NCI-H82 treated with DMSO at 0.1 percent for 48 hours (cell line): Measurements from ENCODE around the gene RAPH1.

Experiments used
- DNase-seq: peaks from one replicate; lab custom pipeline; 2025; ENCODE audit not compliant: unreplicated experiment; lab: John Stamatoyannopoulos, UW

RAPH1 gene

DNA sequence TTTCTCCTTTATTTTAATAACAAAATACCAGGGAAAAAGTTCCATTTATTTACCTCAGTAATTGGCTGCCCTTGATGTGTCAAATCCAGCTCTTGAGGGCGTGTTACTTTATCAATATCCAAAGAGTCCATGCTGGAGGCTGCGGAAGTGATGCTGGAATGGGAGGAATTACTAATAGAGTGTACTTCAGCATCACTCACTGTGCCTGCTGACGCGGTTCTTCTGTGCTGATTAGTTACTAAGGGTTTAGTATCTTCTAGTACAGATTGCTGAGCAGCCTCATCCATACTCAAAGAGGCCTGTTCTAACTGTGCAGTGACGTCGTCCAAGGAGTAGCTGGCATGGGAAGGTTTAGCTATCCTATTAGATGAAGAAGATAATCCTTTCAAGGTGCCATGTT lies 45.6 kb downstream of the RAPH1 start:
- DNase-seq = no peak

DNA sequence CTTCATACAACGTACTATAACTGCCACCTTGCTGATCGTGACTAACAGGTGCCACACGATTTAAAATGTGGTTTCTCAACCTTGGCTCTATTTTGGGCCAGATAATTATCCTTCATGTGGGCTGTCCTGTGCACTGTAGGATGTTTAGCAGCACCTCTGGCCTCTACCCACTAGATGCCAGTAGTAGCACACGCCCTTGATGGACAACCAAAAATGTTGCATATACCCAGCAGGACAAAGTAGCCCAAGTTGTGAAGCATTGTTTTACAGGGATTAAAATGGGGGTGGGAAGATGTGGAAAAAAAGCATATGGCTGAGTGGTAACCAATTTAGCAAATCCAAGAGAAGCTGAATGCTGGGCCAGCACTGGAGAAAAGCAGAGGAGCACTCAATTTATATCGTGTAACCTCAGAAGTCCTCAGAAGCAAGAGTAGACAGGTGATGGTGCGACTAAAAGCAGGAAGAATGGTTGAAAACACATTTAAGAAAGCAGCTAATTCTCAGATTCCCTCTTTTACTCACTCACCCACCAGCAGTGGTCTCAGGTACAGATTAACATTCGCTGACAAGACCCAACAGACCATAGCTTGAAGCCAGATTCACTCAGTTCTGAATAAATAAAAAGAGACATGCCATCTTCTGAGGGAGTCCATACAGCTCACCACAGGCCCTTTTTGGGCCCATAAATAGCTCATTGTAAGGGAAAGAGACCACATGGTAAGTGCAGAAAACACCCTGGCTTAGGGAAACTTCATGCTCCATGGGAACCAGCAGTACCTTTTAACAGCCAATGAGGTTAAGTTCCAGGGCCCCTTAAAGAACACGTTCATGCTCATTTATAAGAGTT lies 50.6 kb downstream of the RAPH1 start:
- DNase-seq = no peak

DNA sequence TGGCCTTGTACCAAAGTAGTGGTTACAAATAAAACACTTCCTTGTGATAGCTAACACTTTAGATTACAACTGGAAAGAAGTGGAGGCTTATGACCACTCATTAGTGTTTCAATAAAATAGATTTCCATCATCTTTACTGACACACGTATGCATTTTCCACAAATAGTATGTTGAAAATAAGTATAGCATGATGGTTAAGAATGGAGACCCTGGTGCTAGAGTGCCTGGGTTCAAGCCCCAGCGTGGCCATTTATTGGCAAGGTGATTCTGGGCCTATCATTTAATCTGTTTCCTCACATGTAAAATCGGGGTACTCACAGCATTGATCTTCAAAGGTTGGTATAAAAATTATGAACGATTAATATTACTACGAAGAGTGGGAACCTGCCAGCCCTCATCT lies 54.5 kb downstream of the RAPH1 start:
- DNase-seq = no peak

DNA sequence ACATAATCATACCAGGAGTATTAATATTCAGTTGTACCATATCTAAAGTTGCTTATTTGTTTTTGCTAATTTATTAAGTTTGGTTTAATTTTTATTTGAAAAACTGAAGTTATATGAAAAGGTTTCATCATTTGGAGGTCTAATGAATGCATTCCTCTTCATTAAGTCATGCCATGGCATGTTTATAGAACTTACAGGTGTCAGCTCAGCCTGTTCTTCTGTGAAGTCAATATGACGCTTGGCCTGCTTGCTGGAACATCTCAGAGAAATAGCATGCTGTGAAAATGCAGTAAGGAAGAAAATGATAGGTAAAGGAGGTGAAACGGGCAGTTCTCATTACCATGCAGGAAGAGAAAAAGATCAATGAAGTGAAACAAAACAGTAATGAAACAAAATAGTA lies 58.2 kb downstream of the RAPH1 start:
- DNase-seq = no peak

DNA sequence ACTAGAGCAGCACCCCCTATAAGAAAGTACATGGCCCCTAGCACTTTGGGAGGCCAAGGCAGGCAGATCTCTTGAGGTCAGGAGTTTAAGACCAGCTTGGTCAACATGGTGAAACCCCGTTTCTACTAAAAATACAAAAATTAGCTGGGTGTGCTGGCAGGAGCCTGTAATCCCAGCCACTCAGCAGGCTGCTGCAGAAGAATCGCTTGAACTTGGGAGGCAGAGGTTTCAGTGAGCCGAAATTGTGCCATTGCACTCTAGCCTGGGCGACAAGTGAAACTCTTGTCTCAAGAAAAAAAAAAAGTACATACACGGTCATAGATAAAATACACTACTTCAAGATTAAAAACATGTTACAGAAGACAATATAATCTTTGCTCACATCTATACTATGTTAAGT lies 63.8 kb downstream of the RAPH1 start:
- no peak for DNase-seq

DNA sequence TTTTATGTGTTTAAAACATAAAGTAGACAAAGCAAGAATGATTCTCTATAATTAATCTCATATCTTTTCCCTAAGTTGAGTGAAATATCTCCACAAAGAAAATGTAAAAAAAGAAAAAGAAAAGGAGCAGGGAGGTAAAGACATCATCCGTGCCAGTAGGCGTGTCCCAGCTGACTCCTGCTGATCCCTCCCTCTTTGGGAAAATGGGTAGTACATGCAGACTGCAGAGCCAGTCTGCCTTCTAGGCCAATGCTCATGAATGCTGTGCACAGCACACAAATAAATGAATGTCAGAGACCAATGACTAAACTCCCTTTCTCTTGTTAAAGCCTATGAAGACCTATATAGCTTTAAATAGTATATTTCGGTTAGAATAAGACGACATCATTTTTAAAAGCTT lies 64.7 kb downstream of the RAPH1 start:
- no peak for DNase-seq

DNA sequence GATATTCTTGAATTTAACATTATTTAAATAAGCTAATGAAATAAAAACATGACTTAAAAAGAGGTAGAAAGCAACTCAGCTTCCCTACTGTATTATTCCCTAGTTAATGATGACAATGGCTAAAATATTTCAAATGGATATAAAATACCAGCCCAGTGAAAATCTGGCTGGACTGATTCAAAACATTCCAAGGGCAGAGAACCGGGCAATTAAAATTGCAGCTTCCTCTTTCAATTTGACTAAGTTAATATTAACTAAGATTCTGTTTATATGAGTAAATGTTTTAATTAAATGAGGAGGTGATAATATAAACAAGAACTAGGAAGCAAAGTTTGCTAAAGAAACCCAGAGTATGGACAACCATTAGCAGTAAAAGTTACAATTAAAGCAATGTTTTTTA lies 65.6 kb downstream of the RAPH1 start:
- no peak for DNase-seq

DNA sequence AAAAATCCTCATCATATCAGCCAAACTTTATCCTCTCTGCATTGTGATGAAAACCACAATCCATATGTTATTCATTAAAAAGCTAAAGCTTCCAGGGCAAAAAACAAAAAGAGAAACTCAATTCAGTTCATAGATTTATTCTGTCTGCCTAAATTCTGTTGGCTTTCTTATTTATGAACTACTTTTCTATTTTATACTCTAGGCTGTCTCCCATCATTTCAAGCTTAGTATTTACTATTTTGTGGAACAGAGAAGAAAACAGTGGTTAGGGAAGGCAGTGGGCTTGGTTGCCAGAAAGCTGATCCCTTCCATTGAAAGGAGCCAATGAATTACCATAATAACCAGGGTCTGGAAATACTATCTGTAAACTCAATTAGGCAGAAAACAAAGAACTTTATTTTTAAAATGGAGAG lies 71.8 kb downstream of the RAPH1 start:
- no peak for DNase-seq

DNA sequence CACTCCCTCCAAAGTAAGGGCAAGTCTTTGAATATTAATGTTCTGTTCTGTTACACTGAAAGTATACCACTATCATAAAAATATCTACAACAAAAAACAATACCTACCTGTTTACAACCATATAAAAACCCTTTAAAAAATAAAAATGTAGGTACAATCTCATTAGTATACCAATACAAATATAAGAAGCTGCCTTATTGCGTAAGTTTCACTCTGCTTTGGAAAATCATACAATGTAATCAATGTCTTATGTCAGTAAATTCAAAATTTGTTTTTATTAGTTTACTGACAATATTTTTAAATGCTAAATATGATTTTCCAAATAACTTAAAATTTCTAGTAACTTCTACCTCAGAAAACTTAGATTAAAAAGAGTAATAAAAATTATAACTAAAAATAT lies 72.8 kb downstream of the RAPH1 start:
- no peak for DNase-seq

DNA sequence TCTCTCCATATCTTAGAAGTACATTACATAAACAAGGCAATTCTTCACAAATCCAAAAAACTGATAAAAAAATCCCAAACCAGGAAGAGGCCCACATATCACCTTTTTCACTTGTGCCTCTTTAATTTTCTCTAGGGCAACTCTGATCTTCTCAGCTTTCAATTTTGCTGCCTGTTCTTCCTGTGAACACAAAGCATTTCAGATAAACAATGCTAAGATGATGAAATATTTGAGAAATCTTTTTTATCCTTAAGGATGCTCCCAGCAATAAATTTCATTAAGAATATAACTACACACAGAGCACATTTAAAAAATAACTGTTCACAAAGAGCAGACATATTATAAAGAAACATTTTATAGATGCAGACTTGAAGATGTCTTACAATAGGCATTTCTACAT lies 73.4 kb downstream of the RAPH1 start:
- no peak for DNase-seq

DNA sequence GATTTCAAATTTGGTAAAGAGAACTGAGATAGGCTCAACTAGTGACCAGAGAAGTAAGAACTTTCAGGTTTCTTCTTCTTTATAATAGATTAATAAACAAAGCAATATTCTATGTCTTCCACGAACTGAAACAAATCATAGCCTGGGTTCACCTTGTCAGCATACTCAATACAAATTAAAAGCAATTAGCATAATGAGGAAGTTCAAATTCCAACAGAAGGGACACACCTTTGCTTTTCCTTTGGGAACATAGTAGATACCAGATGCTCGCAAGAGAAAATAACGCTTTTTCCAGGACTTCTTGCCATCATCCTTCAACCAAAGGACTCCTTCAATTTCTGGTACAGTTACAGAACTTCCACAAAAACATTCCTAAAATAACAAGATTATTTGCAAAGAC lies 79.9 kb downstream of the RAPH1 start:
- no peak for DNase-seq

DNA sequence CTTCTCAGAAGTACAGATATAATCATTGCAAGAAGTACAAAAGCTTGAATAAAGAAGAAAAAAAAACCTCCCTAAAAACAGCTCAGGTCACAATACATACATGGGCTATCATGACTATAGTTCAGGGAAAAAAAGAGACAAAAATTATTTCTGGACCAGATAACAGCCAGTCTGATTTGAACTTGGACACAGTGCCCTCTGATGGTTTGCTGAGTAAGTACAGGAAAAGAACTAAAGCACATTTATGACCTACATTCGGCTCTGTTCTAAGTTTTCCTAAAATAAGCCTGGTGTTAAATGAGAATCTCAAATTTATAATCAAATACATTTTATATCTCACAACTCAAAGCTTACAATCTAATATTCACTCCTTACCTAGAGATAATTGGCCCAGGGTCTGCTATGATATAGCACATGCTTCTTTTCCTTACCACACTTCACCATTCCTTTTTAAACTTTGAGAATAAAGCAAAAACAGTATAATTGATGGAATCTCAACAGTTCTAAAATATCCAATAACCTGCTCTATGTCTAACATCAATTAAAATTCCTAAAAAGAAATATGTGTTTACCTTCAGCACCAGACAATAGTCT lies 81.1 kb downstream of the RAPH1 start:
- DNase-seq = peak; percentile 60

DNA sequence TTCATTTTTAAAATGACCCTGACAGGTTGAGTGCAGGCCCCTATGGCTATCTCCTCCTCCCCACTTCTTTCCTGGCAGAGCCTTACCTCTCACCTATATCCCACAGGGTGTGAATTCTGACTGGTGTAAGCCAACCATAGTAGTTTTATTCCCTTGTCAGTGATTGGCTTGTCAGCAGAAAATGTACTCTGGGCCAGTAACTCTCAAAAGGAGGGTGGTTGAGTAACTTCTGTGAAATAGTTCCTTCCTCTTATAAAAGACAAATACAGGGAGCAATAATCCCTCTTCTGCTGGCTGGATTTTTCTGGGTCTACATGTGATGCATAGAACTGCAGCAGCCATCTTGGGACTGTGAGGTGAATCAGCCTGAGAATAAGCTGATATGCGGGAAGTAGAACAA lies 83.4 kb downstream of the RAPH1 start:
- no peak for DNase-seq

DNA sequence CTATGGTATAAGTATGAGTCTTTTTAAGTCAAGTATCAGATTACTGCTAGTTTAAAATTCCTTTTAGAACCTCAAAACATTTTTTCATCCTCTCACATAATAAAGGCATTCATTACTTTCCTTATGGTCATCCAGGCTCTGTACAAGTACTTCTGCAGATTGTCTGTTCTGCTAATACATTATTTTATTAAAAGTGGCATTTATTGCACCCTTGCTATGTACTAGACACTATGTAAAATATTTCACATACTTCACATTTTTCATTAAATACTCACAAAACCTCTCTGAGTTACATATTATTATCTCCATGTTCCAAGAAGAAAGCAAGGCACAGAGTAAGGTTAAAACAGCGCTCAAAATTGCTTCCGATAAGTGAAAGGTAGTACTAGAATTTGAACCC lies 84.1 kb downstream of the RAPH1 start:
- DNase-seq = no peak

DNA sequence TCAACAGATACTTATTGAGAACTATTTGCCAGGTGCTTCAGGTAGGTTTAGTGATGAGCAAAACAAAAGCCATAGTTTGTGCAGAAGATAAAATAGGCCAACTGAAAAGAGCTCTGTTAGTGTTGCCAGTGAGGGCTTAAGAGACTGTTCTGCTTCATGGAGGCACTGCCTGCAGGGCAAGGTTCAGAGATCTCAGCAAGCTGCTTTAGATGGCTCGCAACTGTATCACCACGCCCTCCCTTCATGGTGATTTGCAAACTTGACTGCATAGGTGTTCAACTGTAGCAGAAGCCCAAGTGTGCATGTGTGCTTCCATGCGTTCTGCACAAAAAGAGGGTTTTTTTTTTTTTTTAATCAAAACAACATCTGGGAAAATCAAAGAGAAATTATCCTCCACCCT lies 84.5 kb downstream of the RAPH1 start:
- DNase-seq = no peak

DNA sequence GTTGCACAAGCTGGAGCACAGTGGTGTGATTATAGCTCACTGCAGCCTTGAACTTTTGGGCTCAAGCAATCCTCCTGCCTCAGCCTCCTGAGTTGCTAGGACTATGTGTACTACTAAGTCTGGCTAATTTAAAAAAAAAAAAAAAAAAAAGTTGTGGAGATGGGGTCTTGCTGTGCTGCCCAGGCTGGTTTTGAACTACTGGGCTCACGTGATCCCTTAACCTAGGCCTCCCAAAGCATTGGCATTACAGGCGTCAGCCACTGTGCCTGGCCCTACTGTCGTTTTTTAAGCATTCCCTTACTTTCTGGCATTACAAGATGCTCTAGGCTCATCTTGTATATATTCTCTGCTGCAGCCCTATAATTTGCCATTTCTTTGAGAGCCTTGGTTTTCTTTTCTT lies 88.3 kb downstream of the RAPH1 start:
- no peak for DNase-seq

DNA sequence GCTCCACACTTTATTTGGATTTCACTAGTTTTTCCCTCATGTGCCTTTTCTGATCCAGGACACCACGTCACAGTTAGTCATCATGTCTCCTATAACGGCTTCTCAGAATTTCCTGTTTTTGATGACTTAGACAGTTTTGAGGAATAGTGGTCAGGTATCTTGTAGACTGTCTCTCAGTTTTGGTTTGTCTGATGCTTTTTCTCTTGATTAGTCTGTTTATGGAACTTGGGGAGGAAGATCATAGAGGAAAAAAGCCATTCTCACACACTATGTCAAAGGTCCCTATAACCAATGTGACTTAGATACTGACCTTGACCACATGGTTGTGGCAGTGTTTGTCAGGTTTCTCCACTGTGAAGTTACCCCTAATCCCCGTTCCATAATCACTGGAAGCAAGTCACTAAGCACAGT lies 89.0 kb downstream of the RAPH1 start:
- no peak for DNase-seq

DNA sequence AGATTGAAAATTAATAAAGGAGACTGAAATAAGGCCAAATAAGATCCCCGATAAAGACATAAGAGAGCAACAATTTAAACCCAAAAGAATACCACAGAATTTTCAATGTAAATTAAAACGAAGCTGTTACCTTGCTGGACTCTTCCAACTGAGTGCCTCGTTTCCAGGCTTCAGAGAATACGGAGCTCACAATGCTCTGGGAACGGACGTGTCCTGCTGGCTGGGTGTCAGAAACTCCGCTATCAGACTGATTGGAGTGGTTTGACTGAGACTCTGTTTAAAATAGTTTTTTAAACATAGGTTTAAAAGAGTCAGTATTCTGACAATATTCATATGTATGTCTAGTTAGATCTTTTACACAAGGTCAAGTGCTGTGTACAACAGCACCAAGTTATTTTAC lies 90.4 kb downstream of the RAPH1 start:
- DNase-seq = no peak

DNA sequence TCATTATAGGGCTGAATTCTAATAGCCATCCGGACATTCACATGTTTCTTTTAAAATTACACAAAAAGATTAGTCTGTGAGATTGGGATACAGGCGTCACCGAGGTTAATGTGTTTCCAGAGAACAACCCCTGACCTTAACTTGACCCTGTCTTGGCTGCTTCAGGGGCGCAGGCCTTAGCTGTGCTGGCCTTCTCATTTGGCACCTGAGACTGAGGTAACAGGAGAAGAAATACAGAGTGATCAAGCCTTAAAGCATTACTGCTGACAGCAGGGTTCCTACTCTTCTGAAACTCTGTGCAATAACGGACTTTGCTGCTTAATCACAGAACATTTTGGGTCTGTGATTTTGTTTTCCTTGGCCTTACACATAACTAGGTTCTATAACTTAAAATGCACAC lies 92.6 kb downstream of the RAPH1 start:
- no peak for DNase-seq

DNA sequence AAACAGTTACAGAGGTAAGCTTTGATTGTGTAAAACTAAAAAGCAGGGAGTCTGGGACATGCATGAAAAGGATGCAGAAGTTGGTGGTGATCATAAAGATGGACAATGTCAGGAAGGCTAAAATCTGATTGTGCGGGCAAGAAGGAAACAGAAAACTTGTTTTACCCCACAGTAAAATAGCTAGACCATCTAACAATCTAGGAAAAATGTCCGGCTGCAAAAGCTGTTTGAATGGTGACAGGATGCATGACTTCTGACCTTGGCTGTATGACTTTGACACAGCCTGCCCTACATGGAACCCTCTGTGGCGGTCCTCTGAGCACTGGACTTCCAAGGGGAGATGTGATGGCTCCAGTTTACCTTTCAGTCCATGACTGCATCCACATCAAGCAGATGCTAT lies 93.6 kb downstream of the RAPH1 start:
- no peak for DNase-seq

DNA sequence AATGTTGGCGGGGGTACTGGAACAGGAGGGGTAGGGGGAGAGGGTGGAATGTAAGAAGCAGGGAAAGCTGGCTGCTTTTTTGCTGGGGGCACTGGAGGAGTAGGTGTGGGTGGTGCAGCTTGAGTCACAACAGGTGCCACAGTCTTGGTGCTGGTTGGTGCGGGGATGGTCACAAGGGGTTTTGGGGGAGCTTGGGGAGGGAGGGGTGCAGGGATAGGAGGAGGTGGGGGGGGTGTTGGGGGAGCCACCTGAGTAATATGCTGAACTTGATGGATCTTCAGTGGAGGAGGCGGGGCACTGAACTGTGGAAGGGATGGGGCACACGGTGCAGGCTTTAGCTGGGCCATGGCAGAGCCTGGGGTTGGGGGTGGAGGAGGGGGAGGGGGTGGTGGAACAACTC lies 94.4 kb downstream of the RAPH1 start:
- no peak for DNase-seq

DNA sequence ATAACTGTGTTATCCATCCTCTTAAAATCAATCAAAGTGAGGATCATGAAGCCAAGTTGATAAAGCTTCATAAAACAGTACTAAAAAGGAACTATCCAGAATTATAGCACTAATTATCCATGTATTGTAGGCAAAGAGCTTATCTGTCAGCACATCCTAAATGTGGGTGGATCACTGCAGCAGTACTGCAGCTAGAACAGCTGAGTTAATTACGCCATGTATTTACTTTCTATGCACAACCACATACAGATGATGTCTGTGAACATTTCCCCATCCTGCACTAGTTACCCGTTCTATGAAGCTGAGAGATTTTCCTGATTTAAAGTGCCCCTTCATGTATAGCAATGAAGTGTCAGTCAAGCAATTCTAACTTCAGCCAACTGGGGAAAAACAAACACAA lies 96.6 kb downstream of the RAPH1 start:
- no peak for DNase-seq

DNA sequence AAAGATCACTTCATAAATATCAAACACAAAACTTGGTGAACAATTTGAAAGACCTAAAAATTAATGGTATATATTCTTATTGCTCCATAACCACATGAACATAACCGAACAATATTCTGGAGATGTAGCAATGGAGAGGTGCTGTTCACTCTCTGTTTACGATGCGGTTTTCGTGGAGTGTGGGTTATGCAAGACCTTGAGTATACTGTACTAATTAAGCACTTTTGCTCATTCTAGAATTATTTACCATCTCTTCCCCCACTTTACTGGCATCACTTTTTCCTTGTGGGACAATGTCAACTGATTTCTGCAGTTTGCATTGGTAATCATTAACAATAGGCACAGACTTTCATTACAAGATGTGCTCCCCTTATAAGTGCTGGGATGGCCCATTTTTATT lies 97.6 kb downstream of the RAPH1 start:
- no peak for DNase-seq
